Activated CD4-positive, alpha-beta T cell treated with anti-CD3 and anti-CD28 coated beads, Interleukin-2, amount 10 ng/mL, durations not matched to agents 24 days and 14 days (primary cell): Measurements from ENCODE around the gene CUBN. TPM values are rescaled to one million over a fixed set of nuclear protein-coding genes. Genes with fewer than 3 reads are reported as not detected.
"Not testable (repeated sequence)": the region's sequence is repeated elsewhere in the genome, so short reads cannot be mapped to it uniquely, and the experiment has no call there.

ENCODE experiments used
- DNase-seq: peaks from one replicate; pipeline ENCODE4 v3.0.0; 2022
- H3K27ac Mint-ChIP-seq: one replicate; pipeline ENCODE4 v1.8.0; 2022; ENCODE audit warnings: mild to moderate bottlenecking, mixed read lengths
- H3K27me3 Mint-ChIP-seq: one replicate; pipeline ENCODE4 v1.8.0; 2022; ENCODE audit warnings: mixed read lengths
- H3K36me3 Mint-ChIP-seq: one replicate; pipeline ENCODE4 v1.8.0; 2022; ENCODE audit warnings: low read depth, mild to moderate bottlenecking, mixed read lengths
- H3K4me1 Mint-ChIP-seq: one replicate; pipeline ENCODE4 v1.8.0; 2021; ENCODE audit warnings: mixed read lengths
- H3K4me3 Mint-ChIP-seq: one replicate; pipeline ENCODE4 v1.8.0; 2022; ENCODE audit warnings: mild to moderate bottlenecking, moderate library complexity, mixed read lengths
- H3K9me3 Mint-ChIP-seq: one replicate; pipeline ENCODE4 v1.8.0; 2021; ENCODE audit warnings: mixed read lengths
- intact Hi-C: fragments of 100-400 bp; cut with micrococcal nuclease; formaldehyde crosslinking; loops from one replicate; pipeline ENCODE4 v1.15.1; 2023
- total RNA-seq: library from RNA; stranded (reverse); gene quantifications from 2 replicates; pipeline ENCODE4 v1.2.3, GENCODE V29; 2022

Gene CUBN
- total RNA-seq, 1 donor from 2014 or later, result 0.07 TPM

GRCh38 chr10:17128261-17128660, 1.4 kb downstream of the CUBN start:
- H3K27me3 Mint-ChIP-seq, result peaks cover 6% of the 10 kb centered on the region
- no peak overlapping the region for H3K27ac Mint-ChIP-seq

DNA sequence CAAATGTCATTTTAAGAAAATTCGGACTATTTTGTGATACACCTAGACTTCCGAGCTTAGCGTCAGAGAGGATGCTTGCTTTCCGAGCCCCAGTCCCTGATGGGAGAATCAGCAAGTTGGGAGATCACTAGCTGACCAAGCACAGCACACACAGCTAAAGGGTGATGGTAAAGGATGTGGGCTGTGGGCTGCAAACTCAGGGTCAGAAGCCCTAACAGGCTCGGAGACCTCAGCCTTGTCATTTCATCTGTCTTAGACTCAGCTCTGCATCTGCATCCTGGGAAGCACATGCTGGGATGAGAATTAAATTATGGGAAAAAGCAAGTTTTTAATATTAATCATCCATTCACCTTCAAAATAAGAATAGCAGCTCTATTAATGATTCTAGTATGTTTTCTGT, 3.3 kb downstream of the CUBN start:
- peaks cover 4% of the 10 kb centered on the region for H3K4me1 Mint-ChIP-seq

More at GRCh38 chr10:17128261-17128660, 1.4 kb downstream of the CUBN start:
- no peak for DNase-seq
- peaks cover 4% of the 10 kb centered on the region for H3K4me1 Mint-ChIP-seq
- intact Hi-C loops, result no loop called here
- peaks cover 3% of the 10 kb centered on the region for H3K9me3 Mint-ChIP-seq
- no peaks in the 10 kb centered on the region for H3K36me3 Mint-ChIP-seq
- H3K4me3 Mint-ChIP-seq, result no peak overlapping the region

DNA sequence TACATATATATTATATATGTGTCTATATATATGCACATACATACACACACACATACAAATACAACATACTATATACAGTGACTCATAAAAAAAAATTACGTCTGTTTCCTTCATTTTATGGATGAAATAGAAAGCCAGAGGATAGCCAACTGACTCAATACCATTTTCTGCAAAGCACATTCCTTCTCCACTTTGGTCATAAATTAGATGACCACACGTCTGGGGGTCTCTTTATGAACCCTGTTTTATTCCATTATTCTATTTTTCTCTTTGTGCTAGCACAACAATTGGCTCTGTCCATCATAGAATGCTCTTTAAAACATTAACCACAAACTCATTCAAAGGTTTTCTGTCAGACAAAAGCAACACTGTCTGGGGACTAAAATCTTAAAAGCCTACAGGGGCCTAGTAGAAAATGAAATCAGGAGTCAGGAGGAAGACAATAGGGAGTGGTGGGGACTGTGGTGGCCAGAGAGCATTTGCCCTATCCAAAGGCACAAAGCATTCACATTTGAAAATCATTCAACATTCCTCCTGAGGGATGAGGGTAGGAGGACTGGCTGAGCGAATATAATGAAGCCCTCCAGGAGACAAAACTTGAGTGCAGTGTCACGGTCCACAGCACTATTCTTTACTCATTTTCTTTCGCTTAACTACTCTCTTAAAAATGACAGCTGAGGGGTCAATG, 4.3 kb downstream of the CUBN start:
- Mint-ChIP-seq H3K27ac (no peak overlapping the region), H3K4me3 (no peak overlapping the region), H3K9me3 (no peaks in the 10 kb centered on the region), H3K27me3 (no peaks in the 10 kb centered on the region), H3K4me1 (peaks cover 4% of the 10 kb centered on the region), H3K36me3 (no peaks in the 10 kb centered on the region)
- DNase-seq, result no peak
- intact Hi-C loops, result no loop called here

More for the DNA sequence above, 3.3 kb downstream of the CUBN start:
- H3K36me3 Mint-ChIP-seq, result no peaks in the 10 kb centered on the region
- H3K27ac Mint-ChIP-seq, result no peak overlapping the region
- DNase-seq, result no peak
- intact Hi-C loops, result no loop called here
- H3K4me3 Mint-ChIP-seq, result no peak overlapping the region
- H3K9me3 Mint-ChIP-seq, result peaks cover 3% of the 10 kb centered on the region
- peaks cover 3% of the 10 kb centered on the region for H3K27me3 Mint-ChIP-seq

DNA sequence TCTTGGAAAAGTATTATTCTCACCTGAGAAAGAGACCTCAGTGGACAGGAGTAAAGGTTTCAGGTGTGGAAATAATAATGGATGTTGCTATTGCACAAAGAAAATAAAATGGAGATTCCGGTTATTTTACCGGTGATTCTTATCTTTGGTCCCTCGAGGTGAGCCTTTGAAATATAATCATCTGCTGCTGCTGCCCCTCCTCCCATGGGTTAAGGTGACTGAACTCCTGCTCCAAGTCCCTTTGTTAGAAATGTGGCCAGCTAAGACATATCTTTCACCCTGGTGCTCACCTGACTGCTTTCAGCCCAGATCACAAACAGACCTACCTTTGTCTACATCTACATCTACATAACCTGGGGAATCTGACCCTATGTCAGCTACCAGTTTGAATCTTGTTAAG, 5.7 kb downstream of the CUBN start:
- H3K4me1 Mint-ChIP-seq, result peaks cover 4% of the 10 kb centered on the region
- no peaks in the 10 kb centered on the region for H3K9me3 Mint-ChIP-seq
- no peak overlapping the region for H3K4me3 Mint-ChIP-seq
- intact Hi-C loops, result no loop called here
- no peak overlapping the region for H3K27ac Mint-ChIP-seq
- H3K27me3 Mint-ChIP-seq, result peaks cover 3% of the 10 kb centered on the region
- no peak for DNase-seq
- H3K36me3 Mint-ChIP-seq, result no peaks in the 10 kb centered on the region

GRCh38 chr10:17122726-17123661, 6.6 kb downstream of the CUBN start:
- H3K9me3 Mint-ChIP-seq, result no peaks in the 10 kb centered on the region
- no peak overlapping the region for H3K27ac Mint-ChIP-seq
- intact Hi-C loops, result no loop called here
- peaks cover 4% of the 10 kb centered on the region for H3K4me1 Mint-ChIP-seq
- no peak overlapping the region for H3K4me3 Mint-ChIP-seq
- H3K27me3 Mint-ChIP-seq, result peaks cover 3% of the 10 kb centered on the region
- H3K36me3 Mint-ChIP-seq, result no peaks in the 10 kb centered on the region
- DNase-seq, result no peak

DNA sequence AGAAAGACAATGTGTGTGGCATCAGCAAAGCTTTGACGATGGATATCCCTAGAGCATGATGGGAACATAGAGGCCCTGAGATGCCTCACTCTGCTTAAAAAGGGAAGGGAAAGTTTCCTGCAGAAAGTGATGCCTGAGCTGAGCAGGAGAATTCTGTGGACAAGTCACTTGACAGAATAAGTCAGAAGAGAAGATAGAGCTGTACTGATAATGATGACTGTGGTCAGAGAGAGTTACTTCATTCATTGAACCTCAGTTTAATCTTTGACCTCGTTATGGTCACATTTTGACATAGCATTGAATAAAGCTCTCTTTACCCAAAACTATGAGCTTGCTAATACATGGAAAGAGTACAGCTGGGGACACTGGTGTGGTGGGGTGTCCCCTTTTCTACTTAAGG, 7.6 kb downstream of the CUBN start:
- H3K27ac Mint-ChIP-seq, result no peak overlapping the region
- H3K9me3 Mint-ChIP-seq, result no peaks in the 10 kb centered on the region
- H3K36me3 Mint-ChIP-seq, result no peaks in the 10 kb centered on the region
- peaks cover 3% of the 10 kb centered on the region for H3K27me3 Mint-ChIP-seq
- H3K4me3 Mint-ChIP-seq, result no peak overlapping the region
- no peak for DNase-seq
- peaks cover 3% of the 10 kb centered on the region for H3K4me1 Mint-ChIP-seq
- intact Hi-C loops, result no loop called here

DNA sequence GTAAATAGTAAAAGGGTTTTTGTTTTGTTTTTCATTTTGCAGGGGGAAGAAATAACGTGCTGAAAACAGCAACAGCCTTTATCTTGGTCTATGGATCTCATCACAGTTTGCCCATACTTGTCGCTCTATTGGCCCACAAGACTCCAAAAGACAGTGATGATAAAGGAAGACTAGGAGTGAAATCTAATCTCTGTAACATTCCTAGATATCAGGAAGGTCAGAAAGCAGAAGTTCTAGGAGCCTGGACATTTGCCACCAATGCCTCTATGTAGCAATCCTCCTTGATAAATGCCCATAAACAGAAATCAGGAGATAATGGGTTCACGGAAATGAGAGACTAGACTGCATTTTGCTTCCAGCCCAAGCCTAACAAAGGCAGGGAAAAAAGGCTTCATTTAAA, 8.9 kb downstream of the CUBN start:
- DNase-seq, result no peak
- H3K27ac Mint-ChIP-seq, result no peak overlapping the region
- no peaks in the 10 kb centered on the region for H3K36me3 Mint-ChIP-seq
- H3K27me3 Mint-ChIP-seq, result peaks cover 3% of the 10 kb centered on the region
- intact Hi-C loops, result no loop called here
- no peaks in the 10 kb centered on the region for H3K9me3 Mint-ChIP-seq
- H3K4me1 Mint-ChIP-seq, result no peaks in the 10 kb centered on the region
- no peak overlapping the region for H3K4me3 Mint-ChIP-seq

GRCh38 chr10:17119845-17120244, 9.8 kb downstream of the CUBN start:
- H3K36me3 Mint-ChIP-seq, result no peaks in the 10 kb centered on the region
- no peak overlapping the region for H3K27ac Mint-ChIP-seq
- peaks cover 3% of the 10 kb centered on the region for H3K4me1 Mint-ChIP-seq
- intact Hi-C loops, result no loop called here
- H3K4me3 Mint-ChIP-seq, result no peak overlapping the region
- DNase-seq, result no peak
- peaks cover 3% of the 10 kb centered on the region for H3K27me3 Mint-ChIP-seq
- no peaks in the 10 kb centered on the region for H3K9me3 Mint-ChIP-seq

DNA sequence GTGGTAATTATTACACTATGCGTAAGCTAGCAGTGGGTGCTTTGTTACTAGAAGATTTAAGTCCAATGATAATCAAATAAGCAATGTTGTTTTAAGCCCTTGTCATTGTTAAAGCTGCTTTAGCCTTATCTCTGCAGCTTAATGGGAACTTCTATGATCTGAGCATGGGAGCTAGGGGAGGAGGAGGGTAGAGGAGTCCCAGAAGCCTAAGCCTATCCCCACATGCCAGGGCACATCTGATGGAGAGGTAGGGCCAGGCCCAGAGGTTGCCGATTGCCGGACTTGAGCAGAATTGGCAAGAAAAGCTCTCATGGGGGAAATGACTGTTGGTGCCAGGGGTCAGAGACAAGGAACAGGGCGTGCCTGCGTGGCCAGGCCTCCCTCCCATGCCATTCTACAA, 13.4 kb downstream of the CUBN start:
- intact Hi-C loops, result no loop called here
- Mint-ChIP-seq H3K27me3 (peaks cover 3% of the 10 kb centered on the region), H3K27ac (no peak overlapping the region), H3K4me1 (peaks cover 3% of the 10 kb centered on the region), H3K9me3 (no peaks in the 10 kb centered on the region), H3K36me3 (no peaks in the 10 kb centered on the region), H3K4me3 (no peak overlapping the region)
- DNase-seq, result no peak

- Mint-ChIP-seq H3K4me3 (no peak overlapping the region), H3K36me3 (no peaks in the 10 kb centered on the region), H3K4me1 (peaks cover 3% of the 10 kb centered on the region), H3K27ac (no peak overlapping the region), H3K27me3 (peaks cover 3% of the 10 kb centered on the region), H3K9me3 (no peaks in the 10 kb centered on the region)
- no peak for DNase-seq
- intact Hi-C loops, result no loop called here
Observed at GRCh38 chr10:17115683-17116082, 13.9 kb downstream of the CUBN start.

DNA sequence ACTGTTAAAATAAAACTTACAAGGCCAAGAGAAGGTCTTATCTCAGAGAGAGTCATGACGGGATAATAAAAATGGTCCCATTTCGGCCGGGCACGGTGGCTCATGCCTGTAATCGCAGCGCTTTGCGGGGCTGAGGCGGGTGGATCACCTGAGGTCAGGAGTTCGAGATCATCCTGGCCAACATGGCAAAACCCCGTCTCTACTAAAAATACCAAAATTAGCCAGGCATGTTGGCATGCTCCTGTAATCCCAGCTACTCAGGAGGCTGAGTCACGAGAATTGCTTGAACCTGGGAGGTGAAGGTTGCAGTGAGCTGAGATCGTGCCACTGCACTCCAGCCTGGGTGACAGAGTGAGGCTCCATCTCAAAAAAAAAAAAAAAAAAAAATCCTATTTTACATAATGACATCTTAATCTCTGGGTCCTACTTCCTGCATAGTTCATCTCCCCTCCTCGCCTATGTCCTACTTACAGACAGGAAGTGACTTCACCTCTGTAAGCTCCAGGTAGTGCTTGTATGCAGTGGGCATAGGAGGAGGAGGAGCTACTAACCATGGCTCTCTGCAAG, 14.7 kb downstream of the CUBN start:
- H3K36me3 Mint-ChIP-seq, H3K27me3 Mint-ChIP-seq, DNase-seq, intact Hi-C loops, H3K27ac Mint-ChIP-seq, H3K4me1 Mint-ChIP-seq, H3K9me3 Mint-ChIP-seq, H3K4me3 Mint-ChIP-seq: not testable (repeated sequence)

- Mint-ChIP-seq H3K4me3 (no peak overlapping the region), H3K4me1 (peaks cover 3% of the 10 kb centered on the region), H3K27ac (no peak overlapping the region), H3K9me3 (no peaks in the 10 kb centered on the region), H3K27me3 (no peaks in the 10 kb centered on the region), H3K36me3 (no peaks in the 10 kb centered on the region)
- intact Hi-C loops, result no loop called here
- DNase-seq, result no peak
Observed at GRCh38 chr10:17113889-17114540, 15.6 kb downstream of the CUBN start.

DNA sequence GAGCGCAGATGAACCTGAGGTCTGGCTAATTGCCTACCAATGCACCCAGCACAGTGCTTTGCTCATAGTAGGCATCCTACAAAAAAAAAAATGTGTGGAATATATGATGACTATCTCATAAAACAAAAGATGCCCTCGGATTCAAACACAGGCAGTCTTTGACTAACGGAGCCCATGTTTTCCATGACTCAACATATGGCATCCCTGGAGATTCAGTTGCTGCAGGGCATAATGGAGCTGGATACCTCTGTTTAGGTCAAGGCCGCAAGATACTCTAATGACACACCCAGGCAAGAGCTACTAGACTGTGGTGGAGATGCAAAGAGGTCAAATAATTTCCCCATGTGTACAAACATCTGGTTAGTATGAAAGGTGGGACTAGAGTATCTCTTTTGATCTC, 16.3 kb downstream of the CUBN start:
- no peak for DNase-seq
- H3K4me1 Mint-ChIP-seq, result peaks cover 3% of the 10 kb centered on the region
- no peaks in the 10 kb centered on the region for H3K36me3 Mint-ChIP-seq
- H3K27ac Mint-ChIP-seq, result no peak overlapping the region
- H3K27me3 Mint-ChIP-seq, result no peaks in the 10 kb centered on the region
- H3K9me3 Mint-ChIP-seq, result no peaks in the 10 kb centered on the region
- intact Hi-C loops, result no loop called here
- no peak overlapping the region for H3K4me3 Mint-ChIP-seq

- H3K4me3 Mint-ChIP-seq, result no peak overlapping the region
- H3K9me3 Mint-ChIP-seq, result no peaks in the 10 kb centered on the region
- no peaks in the 10 kb centered on the region for H3K36me3 Mint-ChIP-seq
- no peak for DNase-seq
- peaks cover 3% of the 10 kb centered on the region for H3K4me1 Mint-ChIP-seq
- H3K27me3 Mint-ChIP-seq, result no peaks in the 10 kb centered on the region
- no peak overlapping the region for H3K27ac Mint-ChIP-seq
- intact Hi-C loops, result no loop called here
Observed at GRCh38 chr10:17112566-17112965, 17.0 kb downstream of the CUBN start.
